ENCODE data around the gene ACOT13.
"Not testable (repeated sequence)": the region's sequence is repeated elsewhere in the genome, so short reads cannot be mapped to it uniquely, and the experiment has no call there.

The ACOT13 gene

GRCh38 chr6:24731456-24732134 lies 64.7 kb downstream of the ACOT13 start:
- DNase-seq (ENCODE audit: low spot score) = not testable (repeated sequence)

GRCh38 chr6:24734166-24734565 lies 67.3 kb downstream of the ACOT13 start:
- no peak for DNase-seq (ENCODE audit: low spot score)

GRCh38 chr6:24734710-24735109 lies 67.8 kb downstream of the ACOT13 start:
- not testable (repeated sequence) for DNase-seq (ENCODE audit: low spot score)

DNA sequence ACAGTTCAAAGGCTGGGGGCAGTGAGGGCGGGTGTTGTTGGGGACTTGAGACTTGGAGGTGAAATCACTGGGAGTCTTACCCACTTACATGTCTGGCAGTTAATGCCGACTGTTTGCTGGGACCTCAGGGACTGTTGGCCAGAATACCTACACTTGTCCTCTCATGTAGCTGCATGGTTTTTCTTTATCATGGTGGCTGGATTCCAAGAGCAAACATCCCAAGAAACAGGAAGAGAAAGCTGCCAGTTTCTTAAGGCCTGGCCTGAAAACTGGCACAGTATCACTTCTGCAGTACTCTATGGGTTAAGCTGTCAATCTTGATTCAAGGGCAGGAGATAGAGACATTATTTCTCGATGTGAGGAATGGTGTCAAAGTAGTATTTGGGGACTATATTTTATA lies 71.9 kb downstream of the ACOT13 start:
- no peak for DNase-seq (ENCODE audit: low spot score)

- no peak for DNase-seq (ENCODE audit: low spot score)
Measured at GRCh38 chr6:24740861-24741260, 74.0 kb downstream of the ACOT13 start.

DNA sequence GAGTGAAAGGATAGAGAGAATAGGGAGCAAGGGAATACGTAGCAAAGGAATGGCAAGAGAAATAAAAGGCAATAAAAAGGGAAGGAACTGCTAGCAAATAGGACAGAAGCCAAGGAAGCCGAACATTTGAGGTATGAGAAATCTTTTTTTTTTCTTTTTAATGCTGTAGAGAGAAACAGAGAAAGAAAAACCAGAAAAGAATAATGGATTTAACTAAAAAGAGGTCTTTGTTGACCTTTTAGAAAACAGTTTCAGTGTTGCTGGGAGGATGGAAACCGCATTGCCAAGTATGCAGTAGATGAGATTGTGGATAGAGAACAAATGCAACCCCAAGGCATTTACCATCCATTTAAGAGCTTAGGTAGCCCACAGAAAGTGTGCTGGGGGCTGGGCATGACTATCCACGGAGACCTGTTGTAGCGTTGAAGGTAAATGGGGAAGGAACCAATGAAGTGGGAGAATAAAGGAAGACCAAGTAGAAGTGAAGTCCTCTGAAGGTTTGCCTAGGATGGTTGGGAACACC lies 75.4 kb downstream of the ACOT13 start:
- DNase-seq (ENCODE audit: low spot score) = no peak

- DNase-seq (ENCODE audit: low spot score) = no peak
Measured at GRCh38 chr6:24743265-24743943, 76.5 kb downstream of the ACOT13 start.

DNA sequence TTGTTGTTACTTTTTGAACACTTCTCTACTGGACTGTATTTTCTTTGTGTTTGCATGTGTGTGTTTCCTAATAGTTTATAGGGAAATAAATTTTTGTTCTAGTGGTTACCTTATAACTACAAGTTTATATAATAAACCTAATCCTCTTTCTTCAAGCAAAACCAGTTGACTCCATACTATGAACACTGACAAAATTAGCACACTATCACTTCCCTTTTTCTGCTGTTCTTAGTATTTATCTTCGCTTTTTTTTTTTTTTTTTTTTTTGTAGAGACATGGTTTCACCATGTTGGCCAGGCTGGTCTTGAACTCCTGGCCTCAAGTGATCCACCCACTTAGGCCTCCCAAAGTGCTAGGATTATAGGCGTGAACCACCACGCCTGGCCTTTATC lies 77.1 kb downstream of the ACOT13 start:
- no peak for DNase-seq (ENCODE audit: low spot score)

DNA sequence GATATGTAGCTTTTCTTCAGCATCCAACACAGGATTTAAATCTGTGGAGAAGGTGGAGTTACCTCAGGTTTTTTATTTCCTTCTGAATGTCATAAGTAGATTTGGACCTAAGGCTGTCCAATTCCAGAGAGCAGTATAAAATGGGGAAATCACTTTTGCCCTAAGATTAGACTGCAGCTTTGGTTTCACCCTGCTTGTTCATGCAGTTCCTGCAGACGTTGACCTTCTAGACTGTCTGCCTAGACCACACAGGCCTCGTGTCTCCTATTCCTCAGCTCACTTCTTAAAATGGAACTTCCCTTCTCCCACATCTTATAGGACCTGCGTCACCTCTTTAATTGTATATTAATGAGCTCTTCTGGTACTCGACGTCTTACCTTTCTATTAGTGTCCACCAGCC lies 78.0 kb downstream of the ACOT13 start:
- no peak for DNase-seq (ENCODE audit: low spot score)

DNA sequence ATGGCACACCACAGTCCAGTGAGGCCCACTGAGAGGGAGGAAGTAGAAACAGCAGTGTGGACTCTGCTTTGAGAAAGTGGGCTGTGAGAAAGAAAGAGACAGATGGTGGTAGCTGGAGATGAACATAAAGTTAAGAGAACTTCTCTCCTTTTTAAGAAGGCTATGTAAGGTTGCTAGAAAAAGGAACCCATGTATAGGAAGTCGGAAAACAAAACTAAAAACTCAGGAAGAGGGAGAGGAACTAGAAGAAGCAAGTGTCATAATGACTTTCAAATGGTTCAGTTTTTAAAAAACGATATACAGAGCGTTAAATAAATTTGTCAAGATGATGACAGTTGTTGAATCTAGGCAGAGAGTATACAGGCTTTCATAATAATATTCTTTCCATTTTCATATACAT lies 82.4 kb downstream of the ACOT13 start:
- no peak for DNase-seq (ENCODE audit: low spot score)

DNA sequence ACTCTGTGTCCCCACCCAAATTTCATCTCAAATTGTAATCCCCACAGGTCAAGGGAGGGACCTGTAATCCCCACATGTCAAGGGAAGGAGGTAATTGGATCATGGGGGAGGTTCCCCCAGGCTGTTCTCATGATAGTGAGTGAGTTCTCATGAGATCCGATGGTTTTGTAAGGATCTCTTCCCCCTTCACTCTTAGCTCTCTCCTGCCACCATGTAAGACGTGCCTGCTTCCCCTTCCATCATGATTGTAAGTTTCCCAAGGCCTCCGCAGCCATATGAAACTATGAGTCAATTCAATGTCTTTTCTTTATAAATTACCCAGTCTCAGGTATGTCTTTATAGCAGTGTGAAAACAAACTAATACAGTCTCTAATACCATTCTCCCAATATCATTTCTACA lies 84.0 kb downstream of the ACOT13 start:
- DNase-seq (ENCODE audit: low spot score) = not testable (repeated sequence)

DNA sequence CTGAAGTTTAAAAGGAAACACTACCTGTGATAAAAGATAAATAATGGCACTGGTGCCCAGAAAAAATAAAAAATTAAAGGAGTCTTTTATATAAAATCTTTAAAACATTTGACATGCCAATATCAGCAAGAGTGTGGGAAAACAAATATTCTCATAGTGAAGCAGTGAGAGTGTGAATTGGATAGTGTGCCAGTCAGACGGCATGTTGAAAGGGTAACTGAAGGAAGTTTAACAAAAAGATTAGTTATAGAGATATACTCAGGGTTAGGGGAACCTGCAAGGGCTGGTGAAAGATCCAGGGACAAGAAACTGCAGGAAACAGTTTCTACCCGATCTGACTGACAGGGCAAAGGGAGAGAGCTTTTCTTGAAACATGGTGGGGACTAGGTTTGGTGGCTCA lies 85.6 kb downstream of the ACOT13 start:
- DNase-seq (ENCODE audit: low spot score) = no peak

- DNase-seq (ENCODE audit: low spot score) = no peak
Measured at GRCh38 chr6:24752917-24753492, 86.1 kb downstream of the ACOT13 start.

DNA sequence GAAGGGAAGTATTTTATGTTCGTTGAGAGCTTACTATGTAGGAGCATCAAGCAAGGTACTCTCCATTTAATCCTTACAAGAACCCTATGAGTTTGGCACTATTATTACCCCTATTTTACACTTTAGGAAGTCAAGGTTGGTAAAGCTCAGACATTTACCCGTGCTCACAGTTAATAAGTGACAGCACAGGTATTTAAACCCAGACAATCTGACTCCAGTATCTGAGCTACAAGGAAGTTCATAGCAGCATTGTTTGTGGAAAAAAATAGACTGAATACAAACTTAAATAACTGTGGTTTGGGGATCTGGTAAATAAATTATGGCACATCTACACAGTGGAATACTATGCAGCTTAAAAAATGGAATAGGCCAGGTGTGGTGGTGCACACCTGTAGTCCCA lies 86.7 kb downstream of the ACOT13 start:
- DNase-seq (ENCODE audit: low spot score) = no peak

DNA sequence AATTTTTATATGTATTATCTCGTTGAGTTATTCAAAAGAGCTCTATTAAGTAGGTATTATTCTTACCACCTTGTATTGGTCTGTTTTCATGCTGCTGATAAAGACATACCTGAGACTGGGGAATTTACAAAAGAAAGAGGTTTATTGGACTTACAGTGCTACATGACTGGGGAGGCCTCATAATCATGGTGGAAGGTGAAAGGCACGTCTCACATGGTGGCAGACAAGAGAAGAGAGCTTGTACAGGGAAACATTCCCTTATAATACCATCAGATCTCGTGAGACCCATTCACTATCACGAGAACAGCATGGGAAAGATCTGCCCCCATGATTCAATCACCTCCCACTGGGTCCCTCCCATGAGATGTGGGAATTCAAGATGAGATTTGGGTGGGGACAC lies 87.5 kb downstream of the ACOT13 start:
- not testable (repeated sequence) for DNase-seq (ENCODE audit: low spot score)
